M059J (cell line): Measurements from ENCODE around the gene PIK3R6. TPM values are rescaled to one million over a fixed set of nuclear protein-coding genes. Genes with fewer than 3 reads are reported as not detected.
"Not testable (repeated sequence)": the region's sequence is repeated elsewhere in the genome, so short reads cannot be mapped to it uniquely, and the experiment has no call there.

Experiments used
- DNase-seq: peaks from one replicate; pipeline ENCODE4 v3.0.0-alpha.2; 2012; ENCODE audit warnings: low read depth
- total RNA-seq: library from RNA; depleted of rRNA; stranded (reverse); fragments of >200 nt; shearing (Covaris generic); gene quantifications from 2 replicates; pipeline ENCODE4 v1.2.3, GENCODE V29; 2014

Gene PIK3R6
- total RNA-seq, 1 experiment from 2014 or later, result not detected

DNA sequence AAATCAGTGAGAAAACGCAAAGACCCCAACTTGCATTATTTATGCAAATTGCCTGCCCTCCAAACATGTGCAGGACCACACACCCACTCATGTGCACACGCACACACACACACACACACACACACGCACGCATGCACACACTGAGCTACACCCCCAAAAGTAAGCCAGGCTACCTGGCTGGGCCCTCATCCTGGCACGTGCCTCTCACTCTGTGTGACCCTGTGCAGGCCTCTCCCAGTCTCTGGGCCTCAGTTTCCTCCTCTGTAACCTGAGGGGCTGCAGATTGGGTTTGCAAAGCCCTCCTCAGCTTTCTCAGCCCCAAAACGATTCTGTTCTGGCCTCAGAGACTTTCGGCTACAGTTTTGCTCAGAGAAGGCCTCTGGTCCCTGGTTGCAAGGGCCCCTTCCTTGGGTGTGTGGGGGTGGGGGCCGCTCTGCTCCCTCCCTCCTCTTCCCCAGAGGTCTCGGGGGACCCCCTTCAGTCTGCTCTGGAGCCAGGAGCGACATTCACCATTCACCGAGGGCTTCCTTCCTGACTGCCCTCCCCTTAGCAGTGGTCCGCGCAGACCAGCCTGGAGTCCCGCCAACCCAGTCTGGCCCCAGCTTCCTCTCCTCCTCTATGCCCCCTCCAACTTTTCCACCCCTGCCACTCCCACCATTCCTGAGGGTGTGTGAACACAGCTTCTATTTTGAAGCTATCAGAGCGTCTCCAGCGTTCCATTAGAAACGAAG is 5.4 kb upstream of the PIK3R6 start:
- DNase-seq, result no peak

GRCh38 chr17:8872036-8872704 is 4.7 kb upstream of the PIK3R6 start:
- no peak for DNase-seq

DNA sequence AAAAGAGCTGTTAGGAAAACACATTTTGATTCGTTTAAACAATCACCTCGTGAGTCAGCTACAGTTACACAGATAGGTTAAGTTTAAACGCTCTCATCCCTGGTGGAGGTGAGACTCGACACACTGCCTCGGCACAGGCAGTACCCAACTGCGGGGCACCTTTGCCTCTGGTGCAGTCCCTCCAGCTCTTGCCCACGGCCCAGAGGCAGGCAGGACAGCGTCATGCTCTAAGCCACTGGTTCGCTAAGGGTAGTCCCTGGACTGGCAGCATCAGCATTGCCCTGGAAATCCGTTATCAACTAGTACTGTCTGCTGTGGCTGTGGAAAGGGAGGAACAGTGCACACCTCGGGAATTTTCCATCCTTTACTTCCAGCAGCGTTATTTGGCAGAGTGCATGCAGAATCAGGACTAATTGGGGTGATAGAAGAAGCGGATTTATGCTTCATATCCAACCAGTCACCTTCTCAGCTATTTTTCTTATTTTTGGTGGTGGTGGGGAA is 3.7 kb upstream of the PIK3R6 start:
- DNase-seq, result no peak

DNA sequence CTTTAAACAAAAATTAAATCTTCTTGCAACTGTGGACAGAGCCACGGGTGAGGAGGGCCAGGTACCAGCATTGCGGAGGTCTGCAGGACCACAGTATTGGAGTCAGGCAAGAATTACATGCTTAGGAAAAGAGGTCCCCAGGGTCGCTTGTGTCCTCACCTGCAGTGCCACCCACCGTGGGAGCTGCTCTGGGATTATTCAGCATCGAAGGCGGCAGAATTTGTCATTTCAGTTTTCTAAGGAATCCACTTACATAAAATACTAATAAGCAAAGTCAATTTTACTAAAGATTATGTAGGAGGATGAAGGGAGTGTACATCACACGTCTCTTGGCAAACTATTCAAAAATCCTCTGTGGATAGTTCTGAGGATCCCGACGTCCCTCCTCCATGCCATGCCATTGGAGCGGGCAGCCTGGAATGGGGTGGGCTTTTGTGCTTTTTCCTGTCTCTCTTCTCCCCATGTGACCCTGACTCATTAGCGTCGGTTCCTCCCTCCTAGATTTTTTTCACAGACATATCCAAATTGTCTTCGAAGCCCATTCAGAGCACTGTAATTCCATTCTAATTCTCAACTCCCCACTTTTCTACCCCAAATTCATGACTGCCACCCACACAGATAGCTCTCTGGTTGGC is 3.0 kb upstream of the PIK3R6 start:
- no peak for DNase-seq

DNA sequence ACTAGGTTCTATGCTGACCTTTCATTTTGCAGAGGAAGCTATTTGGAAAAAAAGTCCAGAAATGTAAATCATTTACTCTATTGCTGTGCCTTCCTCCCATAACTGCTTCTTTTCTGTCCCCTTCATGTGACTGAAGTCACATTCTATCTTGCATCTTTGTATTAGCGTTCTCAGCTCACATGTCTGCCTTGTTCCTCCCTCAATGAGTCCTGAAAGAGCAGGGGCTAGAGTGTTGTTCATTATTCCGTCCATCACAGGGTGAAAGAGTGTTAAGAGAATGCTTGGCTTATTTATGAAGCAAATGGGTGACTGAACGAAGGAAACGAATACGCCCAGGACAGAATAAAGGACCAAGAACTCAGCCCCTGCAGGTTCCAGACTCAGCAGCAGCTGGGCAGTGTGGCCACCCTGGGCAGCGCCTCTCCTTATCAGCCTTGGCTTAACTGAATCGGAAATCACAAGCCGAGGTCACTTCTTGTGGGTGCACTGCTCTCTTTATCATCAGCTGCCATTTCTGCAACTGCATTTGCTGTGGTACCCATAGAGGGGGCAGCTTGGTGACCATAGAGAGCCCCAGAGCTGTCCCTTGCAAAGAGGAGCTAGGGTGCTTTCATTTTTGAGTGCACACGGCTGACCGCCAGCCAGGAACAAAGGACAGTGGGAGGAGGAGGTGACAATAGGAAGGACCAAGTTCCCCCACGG is 1.8 kb upstream of the PIK3R6 start:
- DNase-seq, result no peak

DNA sequence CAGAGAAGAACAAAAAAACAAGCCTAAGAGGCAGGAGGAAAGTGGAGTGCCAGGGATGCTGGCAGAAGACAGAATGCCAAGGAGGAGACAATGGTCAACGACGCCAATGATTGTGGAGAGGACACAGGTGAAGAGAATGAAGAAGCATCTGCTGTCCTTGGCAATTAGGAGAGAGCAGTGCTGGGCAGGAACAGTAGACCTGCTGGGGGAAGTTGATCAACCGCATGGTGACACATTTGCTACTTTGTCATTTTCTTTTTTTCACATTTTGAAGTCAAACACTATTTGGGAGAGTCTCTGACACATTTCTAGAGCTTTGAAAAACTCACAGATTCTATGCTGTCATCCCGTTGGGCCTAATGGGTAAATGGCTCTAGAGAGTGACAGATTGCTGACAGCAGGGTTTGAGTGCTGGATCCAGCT is 1.1 kb upstream of the PIK3R6 start:
- DNase-seq, result no peak

DNA sequence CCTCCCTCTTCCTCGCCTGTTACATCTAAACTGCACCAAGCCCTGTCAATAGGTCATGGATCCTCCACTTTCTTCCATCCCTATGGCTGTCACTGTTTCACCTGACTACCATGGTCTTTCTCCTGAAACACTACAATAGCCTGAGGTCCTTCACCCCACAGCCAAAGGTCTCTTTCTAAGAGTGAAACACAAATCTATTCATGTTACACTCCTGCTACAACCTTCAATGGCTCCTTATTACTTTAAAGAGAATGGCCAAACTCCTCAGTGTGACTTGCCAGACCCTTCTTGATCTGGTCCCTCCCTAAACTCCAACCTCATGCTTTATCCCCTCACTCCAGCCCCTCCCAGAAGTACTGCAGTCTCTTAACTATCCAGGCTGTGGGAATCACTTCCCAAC is 618 bp upstream of the PIK3R6 start:
- no peak for DNase-seq

DNA sequence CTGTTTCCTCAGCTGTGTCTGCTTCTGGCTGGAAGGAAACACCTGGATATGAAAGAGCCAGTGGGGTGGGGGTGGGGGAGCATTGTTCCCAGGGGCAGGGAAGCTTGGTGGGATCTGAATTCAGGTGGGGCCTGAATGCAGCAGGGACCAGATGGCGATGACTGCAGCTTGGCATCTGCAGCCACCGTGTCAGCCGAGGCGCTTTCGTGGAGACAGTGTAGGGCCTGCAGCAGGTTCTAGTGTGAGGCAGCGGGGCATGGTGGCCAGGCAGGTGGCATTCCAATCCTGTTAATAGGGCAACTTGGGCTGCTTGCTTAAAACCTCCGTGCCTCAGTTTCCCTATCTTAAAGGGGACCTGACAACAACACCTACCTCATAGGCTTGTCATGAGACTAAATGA is 1.7 kb downstream of the PIK3R6 start:
- no peak for DNase-seq

DNA sequence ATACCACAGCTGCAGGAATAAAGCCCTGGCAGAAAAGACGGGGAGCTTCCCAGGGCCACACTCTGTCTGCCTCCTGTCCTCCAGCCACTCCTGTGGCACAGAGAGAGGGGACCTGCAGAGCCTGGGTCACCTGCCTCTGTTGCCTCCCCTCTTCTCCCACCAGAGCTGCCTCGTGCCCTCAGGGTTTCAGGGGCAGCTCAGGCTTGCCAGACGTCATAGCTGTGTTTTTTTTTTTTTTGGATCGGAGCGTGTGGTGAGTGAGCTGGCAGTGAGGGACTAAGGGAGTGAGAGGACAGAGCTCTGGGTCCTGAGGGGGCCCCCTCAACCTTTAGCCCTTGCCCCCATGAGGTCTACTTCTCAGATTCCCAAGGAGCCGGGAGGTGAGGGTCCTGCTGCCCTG is 2.1 kb downstream of the PIK3R6 start:
- no peak for DNase-seq

DNA sequence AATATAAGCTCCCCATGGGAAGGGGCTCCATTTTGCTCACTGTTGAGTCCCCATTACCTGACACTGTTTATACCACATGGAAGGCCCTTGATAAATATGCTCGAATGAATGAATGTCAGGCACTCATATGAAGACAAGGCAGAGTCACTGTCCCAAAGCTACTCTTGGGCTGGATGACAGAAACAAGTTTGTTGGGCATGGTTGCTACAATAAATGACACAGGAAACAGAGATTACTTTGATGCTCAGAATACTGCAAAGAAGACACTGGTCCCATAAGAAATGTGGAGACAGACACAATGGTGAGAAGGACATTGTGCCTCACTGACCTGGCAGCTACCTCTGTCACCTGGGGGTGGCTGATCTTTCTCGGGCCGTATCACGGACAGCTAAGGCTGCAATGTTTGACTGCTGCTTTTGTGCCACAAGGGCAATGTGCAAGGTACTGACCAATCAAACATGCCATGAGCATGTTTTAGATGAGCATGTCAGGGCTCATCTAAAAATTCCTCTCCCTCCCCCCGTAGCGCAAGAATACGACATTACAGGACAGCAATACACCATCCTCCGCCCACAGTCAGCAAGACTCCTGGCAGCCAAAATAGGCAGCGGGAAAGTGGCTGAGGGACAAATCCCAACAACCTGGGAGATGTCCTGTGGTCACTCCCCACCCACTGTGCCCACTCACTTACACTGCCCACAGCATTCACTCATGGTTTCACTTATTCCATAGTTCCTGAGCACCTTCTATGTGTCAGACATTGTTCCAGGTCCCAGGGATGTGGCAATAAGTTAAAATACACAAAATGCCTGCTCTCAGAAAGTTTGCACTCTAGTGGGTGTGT is 5.0 kb downstream of the PIK3R6 start:
- DNase-seq, result no peak

- no peak for DNase-seq
Observed at GRCh38 chr17:8861495-8862181, 5.8 kb downstream of the PIK3R6 start.

GRCh38 chr17:8859804-8860430 is 7.6 kb downstream of the PIK3R6 start:
- DNase-seq, result no peak

DNA sequence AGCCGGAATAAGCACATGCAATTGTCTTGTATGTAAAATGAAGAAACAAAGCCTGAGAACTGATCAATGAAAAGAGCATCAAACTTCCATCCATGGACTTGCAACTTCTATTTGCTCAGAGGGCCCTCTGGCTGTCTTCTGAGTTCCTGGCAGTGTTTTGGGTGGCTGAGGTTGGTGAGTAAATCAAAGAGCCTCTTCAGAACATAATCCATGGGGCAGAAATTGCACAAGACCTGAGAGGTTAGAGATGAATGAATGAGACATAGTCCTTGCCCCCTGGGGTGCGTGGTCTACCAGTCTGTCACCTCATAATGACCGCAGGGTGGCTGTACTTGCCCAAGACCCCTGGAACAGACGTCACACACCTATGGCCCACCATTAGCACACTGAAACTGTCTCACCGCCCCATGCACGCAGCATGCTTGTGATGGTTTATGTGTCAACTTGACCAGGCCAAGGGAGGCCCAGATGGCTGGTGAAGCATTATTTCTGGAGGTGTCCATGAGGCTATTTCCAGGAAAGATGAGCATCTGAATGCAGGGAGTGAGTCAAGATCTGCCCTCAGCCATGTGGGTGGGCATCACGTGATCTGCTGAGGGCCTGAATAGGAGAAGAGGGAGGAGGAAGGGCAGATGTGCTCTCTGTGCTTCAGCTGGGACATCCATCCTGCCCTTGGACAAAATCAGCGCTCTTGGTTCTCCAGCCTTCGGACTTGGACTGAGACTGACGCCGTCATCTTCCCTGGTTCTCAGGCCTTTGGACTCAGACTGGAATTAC is 8.3 kb downstream of the PIK3R6 start:
- peak; percentile 43 for DNase-seq

DNA sequence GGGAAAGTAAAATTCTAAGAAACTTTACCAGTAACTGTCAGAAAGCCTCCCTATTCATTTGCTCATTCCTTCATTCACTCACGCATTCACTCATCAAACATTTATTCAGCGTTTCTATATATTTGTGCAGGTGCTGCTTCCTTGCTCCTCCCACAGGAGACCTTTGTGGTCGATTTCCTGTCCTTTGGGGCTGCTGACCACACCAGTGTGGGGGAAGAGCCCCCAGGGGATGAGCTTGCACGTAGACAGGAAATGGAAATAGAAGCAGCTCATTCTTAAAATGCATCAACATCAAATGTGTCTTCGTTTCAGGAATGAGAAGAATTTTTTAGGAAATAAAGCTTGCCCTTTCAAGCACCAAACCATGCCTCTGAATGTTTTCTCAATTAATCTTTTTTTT is 9.6 kb downstream of the PIK3R6 start:
- DNase-seq, result peak; percentile 65

DNA sequence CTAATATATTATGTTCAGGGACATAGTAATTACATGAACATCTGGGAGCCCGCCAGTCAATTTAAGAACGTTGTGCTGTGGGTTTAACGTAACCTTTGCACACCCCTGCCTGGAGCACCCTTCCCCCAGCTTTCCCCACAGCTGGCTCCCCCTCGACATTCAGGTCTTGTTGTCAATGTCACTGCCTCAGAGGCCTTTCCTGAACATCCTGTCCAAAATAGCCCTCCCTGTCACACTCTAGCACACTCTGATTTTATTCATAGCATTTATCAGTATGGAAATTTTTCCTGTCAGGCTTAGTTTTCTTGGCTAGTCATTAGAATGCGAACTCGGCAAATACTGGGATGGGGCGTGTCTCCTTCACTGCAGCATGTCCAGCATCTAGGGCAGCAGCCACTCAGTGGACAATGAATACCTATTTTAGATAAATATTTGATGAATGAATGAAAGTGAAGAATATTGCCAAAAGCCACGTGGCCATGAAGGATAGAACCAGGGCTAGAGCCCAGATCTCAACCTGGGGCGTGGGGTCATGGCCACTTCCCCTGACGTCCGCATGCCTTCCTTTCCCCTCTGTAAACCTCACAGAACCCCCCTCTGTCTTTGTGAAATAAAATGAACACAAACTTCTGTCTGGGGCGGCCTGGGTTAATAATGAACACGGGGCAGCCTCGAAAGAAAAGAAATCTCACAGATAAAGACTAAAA is 10.5 kb downstream of the PIK3R6 start:
- no peak for DNase-seq

- DNase-seq, result not testable (repeated sequence)
Observed at GRCh38 chr17:8856205-8856603, 11.3 kb downstream of the PIK3R6 start.

DNA sequence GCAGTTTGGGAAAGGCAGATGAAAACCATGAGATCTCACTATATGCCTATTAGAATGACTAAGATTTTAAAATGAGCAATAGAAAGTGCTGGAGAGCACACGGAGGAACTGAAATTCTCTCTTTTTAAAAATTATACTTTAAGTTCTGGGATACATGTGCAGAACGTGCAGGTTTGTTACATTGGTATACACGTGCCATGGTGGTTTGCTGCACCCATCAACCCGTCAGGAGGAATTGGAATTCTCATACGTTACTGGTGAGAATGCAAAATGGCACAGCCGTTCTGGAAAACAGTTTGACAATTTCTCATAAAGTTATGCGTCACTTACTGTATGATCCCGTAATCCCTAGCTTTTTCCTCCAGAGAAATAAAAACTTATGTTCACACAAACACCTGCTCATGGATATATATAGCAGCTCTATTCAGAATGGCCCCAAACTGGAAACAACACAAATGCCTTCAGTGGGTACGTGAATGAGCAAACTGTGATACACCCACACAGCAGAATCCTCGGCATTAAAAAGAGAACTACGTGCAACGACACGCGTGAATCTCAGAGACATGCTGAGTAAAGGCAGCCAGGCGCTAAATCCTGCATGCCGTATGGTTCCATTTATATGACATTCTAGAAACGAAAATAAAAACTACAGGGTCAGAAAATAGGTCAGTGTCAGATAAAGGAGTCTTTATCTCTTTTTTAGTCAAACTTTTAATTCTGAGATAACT is 11.8 kb downstream of the PIK3R6 start:
- no peak for DNase-seq

DNA sequence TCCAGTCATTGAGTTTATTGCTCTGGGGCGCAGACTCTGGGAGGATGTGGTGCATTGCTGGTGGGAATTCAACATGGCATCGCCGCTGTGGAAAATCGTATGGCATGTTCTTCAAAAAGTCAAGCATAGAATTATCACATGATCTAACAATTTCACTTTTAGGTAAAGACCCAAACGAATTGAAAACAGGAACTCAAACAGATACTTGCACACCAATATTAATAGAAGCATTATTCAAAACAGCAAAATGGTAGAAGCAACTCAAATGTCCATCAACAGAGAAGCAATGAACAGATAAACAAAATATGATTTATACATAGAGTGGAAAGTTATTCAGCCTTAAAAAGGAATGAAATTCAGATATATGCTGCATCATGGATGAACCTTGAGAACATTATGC is 15.9 kb downstream of the PIK3R6 start:
- DNase-seq, result no peak
